ENCODE data around the gene LRRC8B.
A peak's percentile ranks its signal among the peaks of the same experiment; 100 is the strongest.

DNA sequence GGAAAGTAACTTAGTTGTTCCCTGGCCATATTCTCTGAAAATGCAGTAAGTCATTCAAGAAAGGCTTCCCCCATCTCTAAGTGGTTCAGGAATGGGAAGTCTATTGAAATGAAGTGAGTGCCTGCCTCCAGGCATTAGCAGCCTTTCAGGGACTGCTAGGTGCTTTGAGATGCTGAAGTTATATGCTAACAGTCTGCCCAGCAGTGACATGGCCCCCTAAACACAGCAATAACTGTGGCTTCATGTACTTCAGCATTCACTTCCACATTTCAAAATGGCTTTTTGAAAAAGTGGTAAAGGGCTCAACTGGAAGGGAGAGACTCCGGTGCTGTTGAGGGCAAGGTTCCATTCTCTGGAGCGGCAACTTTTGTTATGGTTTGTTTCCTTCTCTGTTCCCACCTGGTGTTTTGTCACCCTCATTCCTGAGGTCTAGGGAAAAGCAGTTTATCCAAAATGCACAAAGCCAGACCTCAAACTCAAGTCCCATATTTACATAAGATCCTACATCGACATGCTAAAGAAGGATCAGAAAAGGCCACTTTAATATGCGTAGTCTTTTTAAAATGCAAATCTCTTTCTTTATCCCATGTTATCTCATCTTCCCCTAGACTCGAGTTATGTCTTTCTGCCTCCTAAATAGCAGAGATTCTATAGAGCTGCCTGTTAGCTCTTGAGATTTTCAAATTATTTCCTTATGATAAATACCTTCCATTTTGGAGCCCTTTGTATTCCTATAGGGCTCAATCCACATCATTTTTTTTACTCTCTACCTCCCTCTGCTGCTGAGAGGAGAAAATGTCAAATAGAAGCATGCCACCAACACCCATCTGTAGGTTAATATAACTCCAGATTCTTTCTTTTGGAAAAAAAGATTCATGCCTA, 74.1 kb downstream of the LRRC8B start:
- TF ChIP-seq, protein P1, sequence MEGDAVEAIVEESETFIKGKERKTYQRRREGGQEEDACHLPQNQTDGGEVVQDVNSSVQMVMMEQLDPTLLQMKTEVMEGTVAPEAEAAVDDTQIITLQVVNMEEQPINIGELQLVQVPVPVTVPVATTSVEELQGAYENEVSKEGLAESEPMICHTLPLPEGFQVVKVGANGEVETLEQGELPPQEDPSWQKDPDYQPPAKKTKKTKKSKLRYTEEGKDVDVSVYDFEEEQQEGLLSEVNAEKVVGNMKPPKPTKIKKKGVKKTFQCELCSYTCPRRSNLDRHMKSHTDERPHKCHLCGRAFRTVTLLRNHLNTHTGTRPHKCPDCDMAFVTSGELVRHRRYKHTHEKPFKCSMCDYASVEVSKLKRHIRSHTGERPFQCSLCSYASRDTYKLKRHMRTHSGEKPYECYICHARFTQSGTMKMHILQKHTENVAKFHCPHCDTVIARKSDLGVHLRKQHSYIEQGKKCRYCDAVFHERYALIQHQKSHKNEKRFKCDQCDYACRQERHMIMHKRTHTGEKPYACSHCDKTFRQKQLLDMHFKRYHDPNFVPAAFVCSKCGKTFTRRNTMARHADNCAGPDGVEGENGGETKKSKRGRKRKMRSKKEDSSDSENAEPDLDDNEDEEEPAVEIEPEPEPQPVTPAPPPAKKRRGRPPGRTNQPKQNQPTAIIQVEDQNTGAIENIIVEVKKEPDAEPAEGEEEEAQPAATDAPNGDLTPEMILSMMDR (IDR thresholded peaks at IDR 0.05): peak; percentile 58 to 77 (median 66)
- TF ChIP-seq POLR2A (IDR thresholded peaks at IDR 0.05): no peak
